HFFc6 (cell line): ENCODE results near the gene WDR5. TPM values are rescaled to one million over a fixed set of nuclear protein-coding genes. Genes with fewer than 3 reads are reported as not detected.

Source experiments
- DNase-seq: peaks from one replicate; pipeline ENCODE4 v3.0.0-alpha.2; 2018
- H3K27ac Mint-ChIP-seq: 2 replicates; pipeline ENCODE4 v1.8.0; 2020; ENCODE audit warnings: mild to moderate bottlenecking, mixed read lengths
- H3K27me3 Mint-ChIP-seq: 2 replicates; pipeline ENCODE4 v1.8.0; 2021; ENCODE audit warnings: mild to moderate bottlenecking, moderate library complexity, mixed read lengths; ENCODE audit not compliant: insufficient read depth
- H3K36me3 Mint-ChIP-seq: 2 replicates; pipeline ENCODE4 v1.8.0; 2021; ENCODE audit warnings: low read depth, mixed read lengths
- H3K4me1 Mint-ChIP-seq: 2 replicates; pipeline ENCODE4 v1.8.0; 2020; ENCODE audit warnings: low read depth, mixed read lengths
- H3K4me3 Mint-ChIP-seq: 2 replicates; pipeline ENCODE4 v1.8.0; 2020; ENCODE audit warnings: mild to moderate bottlenecking, moderate library complexity, mixed read lengths
- H3K9me3 Mint-ChIP-seq: 2 replicates; pipeline ENCODE4 v1.8.0; 2020; ENCODE audit warnings: mild to moderate bottlenecking, mixed read lengths
- CTCF ChIP-seq: fragments of 200-600 bp; sonication (generic); IDR thresholded peaks from 2 replicates; pipeline ENCODE4 v1.5.0; 2021; ENCODE audit warnings: antibody characterized with exemption, mild to moderate bottlenecking
- total RNA-seq, 6 experiments: library from RNA; stranded (reverse); fragmentation: NEBNext Ultra II Directional; extraction: Animal tissue kit (Norgen Biotek cat#: 25700); gene quantifications; 2 replicates in 1 of 6; 3 replicates in 5 of 6; pipeline ENCODE4 v1.2.3, GENCODE V29; 2021

Gene WDR5
- total RNA-seq, 6 experiments from 2014 or later = 24.6 to 31.1 (median 26.8) TPM

- peaks cover 12% of the 10 kb centered on the region; the same call in 1 of the 2 replicates for H3K4me1 Mint-ChIP-seq
- 0 out of 2 replicates have a peak, but pooled peaks cover 3% of the 10 kb centered on the region for H3K9me3 Mint-ChIP-seq
- no peak for TF ChIP-seq CTCF
- no peak overlapping the region for H3K4me3 Mint-ChIP-seq
- no peak for DNase-seq
- H3K27me3 Mint-ChIP-seq = peaks cover 5% of the 10 kb centered on the region; the same call in 1 of the 2 replicates
- H3K36me3 Mint-ChIP-seq = peaks cover 9% of the 10 kb centered on the region; the same call in 1 of the 2 replicates
- H3K27ac Mint-ChIP-seq = no peak overlapping the region
These were observed 25.8 kb downstream of the WDR5 start for GRCh38 chr9:134161647-134162046.

GRCh38 chr9:134162212-134162775, 26.4 kb downstream of the WDR5 start:
- Mint-ChIP-seq H3K27me3 (peaks cover 5% of the 10 kb centered on the region; the same call in 1 of the 2 replicates), H3K4me3 (no peak overlapping the region), H3K36me3 (peaks cover 9% of the 10 kb centered on the region; the same call in 1 of the 2 replicates), H3K4me1 (peaks cover 19% of the 10 kb centered on the region), H3K9me3 (0 out of 2 replicates have a peak, but pooled peaks cover 3% of the 10 kb centered on the region), H3K27ac (peak overlapping the region; percentile 0)
- no peak for DNase-seq
- no peak for TF ChIP-seq CTCF

GRCh38 chr9:134162926-134163370, 27.1 kb downstream of the WDR5 start:
- Mint-ChIP-seq H3K36me3 (peaks cover 9% of the 10 kb centered on the region; the same call in 1 of the 2 replicates), H3K27ac (no peak overlapping the region; the same call in 1 of the 2 replicates), H3K4me3 (no peak overlapping the region), H3K9me3 (0 out of 2 replicates have a peak, but pooled peaks cover 3% of the 10 kb centered on the region), H3K4me1 (peaks cover 24% of the 10 kb centered on the region), H3K27me3 (peaks cover 5% of the 10 kb centered on the region; the same call in 1 of the 2 replicates)
- no peak for DNase-seq
- no peak for TF ChIP-seq CTCF

- peaks cover 5% of the 10 kb centered on the region; the same call in 1 of the 2 replicates for H3K27me3 Mint-ChIP-seq
- no peak overlapping the region for H3K27ac Mint-ChIP-seq
- H3K36me3 Mint-ChIP-seq = peaks cover 9% of the 10 kb centered on the region; the same call in 1 of the 2 replicates
- peak; percentile 67 for TF ChIP-seq CTCF
- 0 out of 2 replicates have a peak, but pooled peaks cover 3% of the 10 kb centered on the region for H3K9me3 Mint-ChIP-seq
- no peak overlapping the region for H3K4me3 Mint-ChIP-seq
- H3K4me1 Mint-ChIP-seq = peaks cover 24% of the 10 kb centered on the region
- peak; percentile 49 for DNase-seq
These were observed 27.7 kb downstream of the WDR5 start for GRCh38 chr9:134163371-134164196.

GRCh38 chr9:134164879-134165278, 29.0 kb downstream of the WDR5 start:
- DNase-seq = no peak
- TF ChIP-seq CTCF = no peak
- H3K9me3 Mint-ChIP-seq = 0 out of 2 replicates have a peak, but pooled peaks cover 3% of the 10 kb centered on the region
- H3K4me1 Mint-ChIP-seq = peaks cover 24% of the 10 kb centered on the region
- peaks cover 5% of the 10 kb centered on the region; the same call in 1 of the 2 replicates for H3K27me3 Mint-ChIP-seq
- H3K4me3 Mint-ChIP-seq = no peak overlapping the region
- H3K27ac Mint-ChIP-seq = no peak overlapping the region
- H3K36me3 Mint-ChIP-seq = peaks cover 9% of the 10 kb centered on the region; the same call in 1 of the 2 replicates
